Esophagus squamous epithelium (tissue), 4 donors: ENCODE measurements around the gene LINGO4.

Source experiments
- POLR2A ChIP-seq, 4 donors: fragments of 450-650 bp; IDR thresholded peaks; one replicate each; pipeline ENCODE4 v1.6.1; 2017; ENCODE audit warnings: antibody characterized with exemption in 4 of 4, mild to moderate bottlenecking in 4 of 4, moderate library complexity in 3 of 4
- TF ChIP-seq, protein P1 (sequence below), 6 experiments: fragments of 450-650 bp in 4 of 6; fragments of 200-600 bp in 2 of 6; sonication (generic) in 2 of 6; IDR thresholded peaks; one replicate each; pipeline ENCODE4 v1.5.1; 2016 to 2019; ENCODE audit warnings: antibody characterized with exemption in 6 of 6, mild to moderate bottlenecking in 4 of 6, moderate library complexity in 4 of 6

DNA sequence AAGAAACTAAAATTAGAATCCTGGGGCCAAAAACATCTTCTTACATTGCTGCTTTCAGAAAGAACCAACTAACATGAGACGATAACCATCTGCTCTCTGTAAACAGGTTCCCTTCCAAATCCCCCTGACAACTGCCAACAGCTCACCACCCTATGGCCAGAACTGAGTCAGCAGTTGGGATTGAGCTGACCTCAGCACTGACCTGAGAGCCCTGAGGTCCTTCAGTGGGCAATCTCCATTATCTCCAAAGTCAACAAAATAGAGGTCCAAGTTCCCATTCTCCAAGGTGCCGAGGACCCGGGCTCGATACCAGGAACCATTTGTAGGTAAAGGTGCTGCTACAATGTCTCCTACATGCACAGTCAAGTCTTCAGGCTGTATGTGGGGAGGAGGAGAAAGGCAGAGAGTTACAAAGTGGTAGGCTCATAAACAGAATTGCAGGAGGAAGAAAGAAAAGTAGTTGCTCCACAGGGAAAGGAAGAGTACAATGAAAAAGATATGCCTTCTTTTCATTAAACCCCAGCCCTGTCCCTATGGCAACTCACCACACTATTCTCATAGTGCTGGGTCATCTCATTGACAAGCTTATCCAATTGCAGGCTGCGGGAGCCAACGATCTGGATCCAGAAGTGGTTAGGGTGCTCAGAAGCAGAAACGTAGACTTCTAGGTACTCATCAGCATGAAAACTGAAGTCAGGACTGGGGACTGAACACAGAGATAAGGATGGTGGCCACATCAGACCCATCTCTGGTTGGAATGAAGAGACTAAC lies 29.1 kb downstream of the LINGO4 start:
- TF ChIP-seq POLR2A (IDR thresholded peaks at IDR 0.05) = no peak
- TF ChIP-seq, protein P1, sequence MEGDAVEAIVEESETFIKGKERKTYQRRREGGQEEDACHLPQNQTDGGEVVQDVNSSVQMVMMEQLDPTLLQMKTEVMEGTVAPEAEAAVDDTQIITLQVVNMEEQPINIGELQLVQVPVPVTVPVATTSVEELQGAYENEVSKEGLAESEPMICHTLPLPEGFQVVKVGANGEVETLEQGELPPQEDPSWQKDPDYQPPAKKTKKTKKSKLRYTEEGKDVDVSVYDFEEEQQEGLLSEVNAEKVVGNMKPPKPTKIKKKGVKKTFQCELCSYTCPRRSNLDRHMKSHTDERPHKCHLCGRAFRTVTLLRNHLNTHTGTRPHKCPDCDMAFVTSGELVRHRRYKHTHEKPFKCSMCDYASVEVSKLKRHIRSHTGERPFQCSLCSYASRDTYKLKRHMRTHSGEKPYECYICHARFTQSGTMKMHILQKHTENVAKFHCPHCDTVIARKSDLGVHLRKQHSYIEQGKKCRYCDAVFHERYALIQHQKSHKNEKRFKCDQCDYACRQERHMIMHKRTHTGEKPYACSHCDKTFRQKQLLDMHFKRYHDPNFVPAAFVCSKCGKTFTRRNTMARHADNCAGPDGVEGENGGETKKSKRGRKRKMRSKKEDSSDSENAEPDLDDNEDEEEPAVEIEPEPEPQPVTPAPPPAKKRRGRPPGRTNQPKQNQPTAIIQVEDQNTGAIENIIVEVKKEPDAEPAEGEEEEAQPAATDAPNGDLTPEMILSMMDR (IDR thresholded peaks at IDR 0.05) = no peak
